HepG2 (cell line): ENCODE data around the gene SCN2A. TPM values are rescaled to one million over a fixed set of nuclear protein-coding genes. Genes with fewer than 3 reads are reported as not detected.

Experiments used
- ATAC-seq: fragments of 200-7000 bp; cut with Tn5 transposase; 3 replicates; pipeline ENCODE4 v1.9.1; 2020; ENCODE audit warnings: mild to moderate bottlenecking, moderate library complexity
- BruUV-seq: library from RNA; stranded (reverse); fragments of 400-500 nt; replicated peaks from 2 replicates; lab custom pipeline; 2021; lab: Mats Ljungman, UMichigan
- CTCF ChIA-PET: fragments of 300-600 bp; formaldehyde crosslinking; extraction: SDS; loops from one replicate; lab custom pipeline; 2021; ENCODE audit warnings: low total read pairs, inconsistent platforms, low intra/inter-chr PET ratio; lab: Yijun Ruan, JAX
- POLR2A ChIA-PET: fragments of 350-600 bp; sonication (Branson Sonifier 250); formaldehyde crosslinking; loops from one replicate; lab custom pipeline; 2020; ENCODE audit warnings: antibody characterized with exemption, inconsistent platforms; lab: Yijun Ruan, JAX
- DNase-seq: peaks from one replicate; pipeline ENCODE4 v3.0.0-alpha.2; 2015; ENCODE audit warnings: low spot score
- FAIRE-seq: peaks from 3 replicates; lab custom pipeline; 2011; peaks lifted over from hg19 to GRCh38; lab: Jason Lieb, UNC
- H2AFZ ChIP-seq: one replicate; pipeline ENCODE4 v1.6.1; 2011; ENCODE audit warnings: low read length, inconsistent platforms
- H3K27ac ChIP-seq: fragments of 300-600 bp; 3 replicates; pipeline ENCODE4 v1.8.0; 2011; ENCODE audit warnings: mixed run types, mild to moderate bottlenecking, mixed read lengths, low read length, inconsistent platforms; ENCODE audit not compliant: insufficient read depth; ENCODE audit errors: extremely low read length
- H3K27me3 ChIP-seq, 2 experiments: fragments of 200-600 bp in 1 of 2; 2 replicates in 1 of 2; 3 replicates in 1 of 2; pipeline versions ENCODE4 v1.6.0 to v1.8.0; 2011; ENCODE audit warnings: low read length in 2 of 2, mild to moderate bottlenecking in 2 of 2, moderate library complexity in 2 of 2, inconsistent platforms in 1 of 2; ENCODE audit not compliant: insufficient read depth in 2 of 2, control insufficient read depth in 1 of 2
- H3K36me3 ChIP-seq, 2 experiments: fragments of 200-600 bp in 1 of 2; replicated peaks in 1 of 2; 2 replicates in 1 of 2; 3 replicates in 1 of 2; pipeline versions ENCODE4 v1.5.1 to v1.8.0; 2011; ENCODE audit warnings: low read length in 2 of 2, inconsistent platforms in 1 of 2; ENCODE audit not compliant: insufficient read depth in 2 of 2, control insufficient read depth in 1 of 2
- H3K4me1 ChIP-seq: 2 replicates; pipeline ENCODE4 v1.5.1; 2012; ENCODE audit warnings: low read length, inconsistent platforms; ENCODE audit not compliant: insufficient read depth
- H3K4me2 ChIP-seq: 2 replicates; pipeline ENCODE4 v1.6.0; 2011; ENCODE audit warnings: low read depth, low read length, inconsistent platforms
- H3K4me3 ChIP-seq, 3 experiments: fragments of 200-600 bp in 1 of 3; sonication (generic), shearing (Covaris generic) in 1 of 3; replicated peaks in 1 of 3; 2 replicates each; pipeline ENCODE4 v1.5.1; 2011 to 2016; ENCODE audit warnings: low read length in 3 of 3, inconsistent platforms in 2 of 3, low read depth in 2 of 3, mild to moderate bottlenecking in 2 of 3, control low read depth in 1 of 3, mixed read lengths in 1 of 3; ENCODE audit not compliant: insufficient read depth in 1 of 3
- H3K79me2 ChIP-seq: one replicate; pipeline ENCODE4 v1.6.1; 2011; ENCODE audit warnings: low read length, inconsistent platforms; ENCODE audit not compliant: insufficient read depth
- H3K9ac ChIP-seq: 2 replicates; pipeline ENCODE4 v1.6.0; 2011; ENCODE audit warnings: mild to moderate bottlenecking, low read depth, low read length, inconsistent platforms; ENCODE audit not compliant: insufficient read depth
- H3K9me3 ChIP-seq: 2 replicates; pipeline ENCODE4 v1.5.1; 2012; ENCODE audit warnings: mild to moderate bottlenecking, low read length
- H4K20me1 ChIP-seq: 2 replicates; pipeline ENCODE4 v1.6.0; 2011; ENCODE audit warnings: inconsistent platforms, mild to moderate bottlenecking, low read length, moderate library complexity; ENCODE audit not compliant: insufficient read depth
- GTF2F1 ChIP-seq: fragments of 150-350 bp; IDR thresholded peaks from 2 replicates; pipeline ENCODE4 v1.6.1; 2014; ENCODE audit warnings: low read length
- IRF2 ChIP-seq: IDR thresholded peaks from 2 replicates; pipeline ENCODE4 v1.6.1; 2018; ENCODE audit warnings: missing genetic modification reagents, missing compliant biosample characterization
- SAP130 ChIP-seq: IDR thresholded peaks from 2 replicates; pipeline ENCODE4 v1.6.1; 2016; ENCODE audit warnings: low read depth
- ZNF75D ChIP-seq: sonication (generic); formaldehyde crosslinking; IDR thresholded peaks from 2 replicates; pipeline ENCODE4 v1.8.1; 2023; ENCODE audit warnings: missing genetic modification reagents, mild to moderate bottlenecking, borderline replicate concordance
- WGBS: methylation state at CpG from one replicate; pipeline ENCODE4 v1.1.6; 2017; ENCODE audit warnings: low lambda C conversion rate; 5-methylcytosine and 5-hydroxymethylcytosine counted together
- in situ Hi-C: cut with HindIII; loops from 2 replicates; pipeline ENCODE4 v1.10.0; 2017; ENCODE audit warnings: low pct_unique_long_range_greater_than_20kb; ENCODE audit not compliant: extremely low pct_ligation_motif_present
- intact Hi-C: fragments of 100-400 bp; cut with micrococcal nuclease; formaldehyde crosslinking; loops from one replicate; pipeline ENCODE4 v1.10.0; 2022; ENCODE audit not compliant: unreplicated experiment
- polyA plus RNA-seq, 8 experiments: library from polyadenylated mRNA; depleted of rRNA in 3 of 8; stranded (reverse) in 7 of 8; unstranded in 1 of 8; fragments of >200 nt; fragmentation: Illumina TruSeq in 4 of 8; extraction: Trizol in 4 of 8; gene quantifications; 2 replicates each; pipeline versions ENCODE4 v1.2.1 to v1.2.3, GENCODE V29; 2011 to 2016; ENCODE audit warnings: low read depth in 4 of 8, missing spikeins in 1 of 8, mixed read lengths in 1 of 8; ENCODE audit not compliant: insufficient read depth in 1 of 8
- total RNA-seq, 5 experiments: library from RNA; depleted of rRNA; stranded (reverse); fragments of >200 nt; fragmentation: Illumina TruSeq; extraction: Trizol; gene quantifications; 2 replicates each; pipeline ENCODE4 v1.2.3, GENCODE V29; 2016; ENCODE audit warnings: low read depth in 1 of 5
- TF ChIP-seq, protein P1 (sequence below): sonication (generic); formaldehyde crosslinking; IDR thresholded peaks from 2 replicates; pipeline ENCODE4 v1.4.0; 2020; ENCODE audit warnings: missing genetic modification reagents
- TF ChIP-seq, protein P2 (sequence below): IDR thresholded peaks from 2 replicates; pipeline ENCODE4 v1.6.1; 2016; ENCODE audit warnings: low read depth, missing genetic modification reagents, missing compliant biosample characterization
- TF ChIP-seq, protein P3 (sequence below), 2 experiments: sonication (generic) in 1 of 2; formaldehyde crosslinking in 1 of 2; IDR thresholded peaks; 2 replicates each; pipeline versions ENCODE4 v1.4.0 to v1.6.1; 2016 to 2020; ENCODE audit warnings: borderline replicate concordance in 1 of 2, low read depth in 1 of 2, mild to moderate bottlenecking in 1 of 2, missing genetic modification reagents in 1 of 2

SCN2A gene
- total and polyA plus RNA-seq, 2 of the 13 experiments (the other 11 are each of a cell fraction or from before 2014, with no cell fraction given), result 0.20 to 0.30 TPM

DNA sequence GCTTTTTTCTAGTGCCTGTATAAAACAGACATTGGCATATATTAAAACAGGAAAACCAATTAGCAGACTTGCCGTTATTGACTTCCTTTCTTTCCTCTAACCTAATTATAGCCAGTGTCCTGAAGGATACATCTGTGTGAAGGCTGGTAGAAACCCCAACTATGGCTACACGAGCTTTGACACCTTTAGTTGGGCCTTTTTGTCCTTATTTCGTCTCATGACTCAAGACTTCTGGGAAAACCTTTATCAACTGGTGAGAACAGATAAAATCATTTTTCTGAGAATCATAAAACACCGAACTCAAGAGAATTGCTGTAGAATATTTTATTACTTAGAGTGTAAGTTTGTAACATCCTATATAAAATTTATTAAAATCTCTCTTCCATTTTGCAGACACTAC, 74.3 kb downstream of the SCN2A start:
- no peak for DNase-seq
- H3K4me1 ChIP-seq, result no peaks in the 10 kb centered on the region
- no peak overlapping the region for H3K27ac ChIP-seq
- TF ChIP-seq SAP130, result no peak
- TF ChIP-seq IRF2 (CRISPR knock-in tag), result no peak
- TF ChIP-seq, protein P1, sequence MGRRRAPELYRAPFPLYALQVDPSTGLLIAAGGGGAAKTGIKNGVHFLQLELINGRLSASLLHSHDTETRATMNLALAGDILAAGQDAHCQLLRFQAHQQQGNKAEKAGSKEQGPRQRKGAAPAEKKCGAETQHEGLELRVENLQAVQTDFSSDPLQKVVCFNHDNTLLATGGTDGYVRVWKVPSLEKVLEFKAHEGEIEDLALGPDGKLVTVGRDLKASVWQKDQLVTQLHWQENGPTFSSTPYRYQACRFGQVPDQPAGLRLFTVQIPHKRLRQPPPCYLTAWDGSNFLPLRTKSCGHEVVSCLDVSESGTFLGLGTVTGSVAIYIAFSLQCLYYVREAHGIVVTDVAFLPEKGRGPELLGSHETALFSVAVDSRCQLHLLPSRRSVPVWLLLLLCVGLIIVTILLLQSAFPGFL (CRISPR knock-in tag), result no peak
- no peaks in the 10 kb centered on the region for H3K36me3 ChIP-seq
- H4K20me1 ChIP-seq, result no peaks in the 10 kb centered on the region
- BruUV-seq, result no TSS peak
- no peak overlapping the region for H3K4me3 ChIP-seq
- no peak overlapping the region for H3K4me2 ChIP-seq
- no peak for FAIRE-seq
- 0 out of 5 replicates have a peak, but pooled peaks cover 0 to 2% of the 10 kb centered on the region in 2 experiments for H3K27me3 ChIP-seq
- in situ Hi-C loops, result no loop called here
- CTCF ChIA-PET, result no interaction called here
- intact Hi-C loops, result no loop called here
- no peak overlapping the region for H3K9ac ChIP-seq
- POLR2A ChIA-PET, result no interaction called here
- no peaks in the 10 kb centered on the region for H3K79me2 ChIP-seq
- no peaks in the 10 kb centered on the region for H3K9me3 ChIP-seq
- no peak overlapping the region for H2AFZ ChIP-seq
- WGBS, result 1% methylated on average over 4 of the region's 4 CpGs
- ATAC-seq, result no peak

DNA sequence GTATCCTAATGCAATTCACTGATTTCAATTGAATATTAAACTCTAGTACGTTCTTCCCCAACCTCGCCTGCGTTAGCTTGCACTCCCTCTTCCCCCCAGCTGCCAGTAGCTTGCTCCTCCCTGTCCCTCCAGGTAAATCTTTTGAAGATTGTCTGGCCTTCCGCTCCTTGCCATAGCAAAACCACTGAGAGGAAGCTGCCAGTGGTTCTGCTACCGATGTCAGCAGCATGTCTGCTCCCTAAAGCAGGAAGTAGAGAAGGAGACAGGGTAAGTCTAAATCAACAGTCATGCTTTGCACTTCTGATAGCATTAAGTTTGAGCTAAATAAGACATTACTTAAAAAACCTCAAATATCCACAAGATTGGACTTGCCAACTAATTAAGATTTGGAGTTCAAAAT, 89.1 kb downstream of the SCN2A start:
- H3K36me3 ChIP-seq, result no peaks in the 10 kb centered on the region
- no peaks in the 10 kb centered on the region for H3K79me2 ChIP-seq
- no peak for DNase-seq
- no peak overlapping the region for H2AFZ ChIP-seq
- CTCF ChIA-PET, result no interaction called here
- H3K9me3 ChIP-seq, result no peaks in the 10 kb centered on the region
- no peaks in the 10 kb centered on the region for H4K20me1 ChIP-seq
- 7% methylated on average over 5 of the region's 5 CpGs for WGBS
- intact Hi-C loops (no loop called here), in situ Hi-C loops (no loop called here)
- FAIRE-seq, result no peak
- no peaks in the 10 kb centered on the region for H3K4me1 ChIP-seq
- H3K4me3 ChIP-seq, result no peak overlapping the region
- ATAC-seq, result no peak
- H3K27me3 ChIP-seq, result no peaks in the 10 kb centered on the region
- no peak overlapping the region for H3K4me2 ChIP-seq
- no TSS peak for BruUV-seq
- no peak overlapping the region for H3K9ac ChIP-seq
- no peak overlapping the region for H3K27ac ChIP-seq
- POLR2A ChIA-PET, result no interaction called here
- TF ChIP-seq, protein P2, sequence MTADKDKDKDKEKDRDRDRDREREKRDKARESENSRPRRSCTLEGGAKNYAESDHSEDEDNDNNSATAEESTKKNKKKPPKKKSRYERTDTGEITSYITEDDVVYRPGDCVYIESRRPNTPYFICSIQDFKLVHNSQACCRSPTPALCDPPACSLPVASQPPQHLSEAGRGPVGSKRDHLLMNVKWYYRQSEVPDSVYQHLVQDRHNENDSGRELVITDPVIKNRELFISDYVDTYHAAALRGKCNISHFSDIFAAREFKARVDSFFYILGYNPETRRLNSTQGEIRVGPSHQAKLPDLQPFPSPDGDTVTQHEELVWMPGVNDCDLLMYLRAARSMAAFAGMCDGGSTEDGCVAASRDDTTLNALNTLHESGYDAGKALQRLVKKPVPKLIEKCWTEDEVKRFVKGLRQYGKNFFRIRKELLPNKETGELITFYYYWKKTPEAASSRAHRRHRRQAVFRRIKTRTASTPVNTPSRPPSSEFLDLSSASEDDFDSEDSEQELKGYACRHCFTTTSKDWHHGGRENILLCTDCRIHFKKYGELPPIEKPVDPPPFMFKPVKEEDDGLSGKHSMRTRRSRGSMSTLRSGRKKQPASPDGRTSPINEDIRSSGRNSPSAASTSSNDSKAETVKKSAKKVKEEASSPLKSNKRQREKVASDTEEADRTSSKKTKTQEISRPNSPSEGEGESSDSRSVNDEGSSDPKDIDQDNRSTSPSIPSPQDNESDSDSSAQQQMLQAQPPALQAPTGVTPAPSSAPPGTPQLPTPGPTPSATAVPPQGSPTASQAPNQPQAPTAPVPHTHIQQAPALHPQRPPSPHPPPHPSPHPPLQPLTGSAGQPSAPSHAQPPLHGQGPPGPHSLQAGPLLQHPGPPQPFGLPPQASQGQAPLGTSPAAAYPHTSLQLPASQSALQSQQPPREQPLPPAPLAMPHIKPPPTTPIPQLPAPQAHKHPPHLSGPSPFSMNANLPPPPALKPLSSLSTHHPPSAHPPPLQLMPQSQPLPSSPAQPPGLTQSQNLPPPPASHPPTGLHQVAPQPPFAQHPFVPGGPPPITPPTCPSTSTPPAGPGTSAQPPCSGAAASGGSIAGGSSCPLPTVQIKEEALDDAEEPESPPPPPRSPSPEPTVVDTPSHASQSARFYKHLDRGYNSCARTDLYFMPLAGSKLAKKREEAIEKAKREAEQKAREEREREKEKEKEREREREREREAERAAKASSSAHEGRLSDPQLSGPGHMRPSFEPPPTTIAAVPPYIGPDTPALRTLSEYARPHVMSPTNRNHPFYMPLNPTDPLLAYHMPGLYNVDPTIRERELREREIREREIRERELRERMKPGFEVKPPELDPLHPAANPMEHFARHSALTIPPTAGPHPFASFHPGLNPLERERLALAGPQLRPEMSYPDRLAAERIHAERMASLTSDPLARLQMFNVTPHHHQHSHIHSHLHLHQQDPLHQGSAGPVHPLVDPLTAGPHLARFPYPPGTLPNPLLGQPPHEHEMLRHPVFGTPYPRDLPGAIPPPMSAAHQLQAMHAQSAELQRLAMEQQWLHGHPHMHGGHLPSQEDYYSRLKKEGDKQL (CRISPR knock-in tag), result no peak
- TF ChIP-seq, protein P3, sequence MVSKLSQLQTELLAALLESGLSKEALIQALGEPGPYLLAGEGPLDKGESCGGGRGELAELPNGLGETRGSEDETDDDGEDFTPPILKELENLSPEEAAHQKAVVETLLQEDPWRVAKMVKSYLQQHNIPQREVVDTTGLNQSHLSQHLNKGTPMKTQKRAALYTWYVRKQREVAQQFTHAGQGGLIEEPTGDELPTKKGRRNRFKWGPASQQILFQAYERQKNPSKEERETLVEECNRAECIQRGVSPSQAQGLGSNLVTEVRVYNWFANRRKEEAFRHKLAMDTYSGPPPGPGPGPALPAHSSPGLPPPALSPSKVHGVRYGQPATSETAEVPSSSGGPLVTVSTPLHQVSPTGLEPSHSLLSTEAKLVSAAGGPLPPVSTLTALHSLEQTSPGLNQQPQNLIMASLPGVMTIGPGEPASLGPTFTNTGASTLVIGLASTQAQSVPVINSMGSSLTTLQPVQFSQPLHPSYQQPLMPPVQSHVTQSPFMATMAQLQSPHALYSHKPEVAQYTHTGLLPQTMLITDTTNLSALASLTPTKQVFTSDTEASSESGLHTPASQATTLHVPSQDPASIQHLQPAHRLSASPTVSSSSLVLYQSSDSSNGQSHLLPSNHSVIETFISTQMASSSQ (IDR thresholded peaks at IDR 0.05; ENCODE audit: low read depth), result no peak
- TF ChIP-seq, protein P3 (CRISPR knock-in tag; IDR thresholded peaks at IDR 0.05; ENCODE audit: borderline replicate concordance), result no peak
- TF ChIP-seq GTF2F1 (no peak), ZNF75D (CRISPR knock-in tag) (no peak)
